ENCODE measurements around the gene PNPLA7. TPM values are rescaled to one million over a fixed set of nuclear protein-coding genes. Genes with fewer than 3 reads are reported as not detected.

The PNPLA7 gene
- polyA plus RNA-seq, 1 of the 3 experiments (the other 2 are of a cell fraction): 0.99 TPM

DNA sequence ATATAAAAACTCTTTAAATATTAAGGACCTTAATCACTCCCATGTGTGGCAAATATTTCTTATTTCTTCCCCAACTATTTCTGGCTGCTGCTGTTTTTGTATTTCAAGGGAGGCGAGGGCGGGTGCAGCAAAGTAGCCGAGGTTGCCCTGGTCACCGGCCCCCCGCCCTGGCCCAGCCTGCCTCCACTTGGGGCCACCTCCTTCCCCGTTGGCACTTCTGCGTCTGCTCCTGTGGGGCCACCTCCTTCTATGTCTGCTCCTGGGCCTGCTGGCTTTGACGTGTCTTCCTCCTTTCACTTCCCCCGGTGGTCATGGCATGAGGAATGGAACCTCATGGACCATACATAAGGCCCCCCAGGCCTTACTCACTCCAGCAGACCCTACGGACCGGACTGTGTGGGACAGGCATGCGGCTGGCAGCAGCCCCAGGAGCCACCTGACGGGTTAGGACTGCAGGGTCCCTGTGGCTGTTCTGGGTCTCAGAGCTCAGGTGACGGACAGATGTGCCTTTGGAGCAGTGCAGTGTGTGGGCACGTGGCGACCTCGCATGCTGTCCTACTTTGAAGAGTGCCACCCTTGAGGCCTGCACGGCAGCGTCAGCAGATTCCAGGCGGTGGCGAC lies 103.2 kb downstream of the PNPLA7 start:
- Histone ChIP-seq H3F3A (replicated peaks; ENCODE audit: insufficient read depth) (peaks cover 7% of the 10 kb centered on the region), H3K27ac (ENCODE audit: low read depth in 2 of 2, low read length in 1 of 2) (no peak overlapping the region), H3K4me2 (no peak overlapping the region), H3K4me1 (ENCODE audit: control insufficient read depth in 1 of 2, insufficient read depth in 2 of 2, low read depth in 1 of 2, low read length in 1 of 2) (peaks cover 0 to 7% of the 10 kb centered on the region in 2 experiments; a peak in 2 of 4 replicates), H3K79me2 (ENCODE audit: insufficient read depth) (no peaks in the 10 kb centered on the region), H2AFZ (ENCODE audit: low read depth) (no peak overlapping the region), H3K9me2 (no peaks in the 10 kb centered on the region), H3K9me3 (no peaks in the 10 kb centered on the region), H3K27me3 (ENCODE audit: insufficient read depth) (peaks cover 4% of the 10 kb centered on the region; the same call in 1 of the 2 replicates), H3K4me3 (ENCODE audit: low read depth in 2 of 2, low read length in 1 of 2) (no peak overlapping the region), H4K20me1 (ENCODE audit: insufficient read depth) (no peaks in the 10 kb centered on the region), H3K36me3 (replicated peaks in 1 of 2; ENCODE audit: control insufficient read depth in 1 of 2, insufficient read depth in 2 of 2, low read length in 1 of 2) (peaks cover 3 to 11% of the 10 kb centered on the region in 2 experiments), H3K9ac (no peak overlapping the region)
- ChIA-PET CTCF (interaction anchor here (0.7 to 7.0 kb wide), 6 partner anchors 9 to 160 kb away, joined by 4 to 53 read pairs (median 6); partner anchors contain the start of genes EXD3 and NOXA1), POLR2A (no interaction called here)
- no peak for DNase-seq
- WGBS (ENCODE audit: low lambda C conversion rate): 90% methylated on average over 18 of the region's 21 CpGs
- no peak for TF ChIP-seq ZBTB33 (IDR thresholded peaks at IDR 0.05; ENCODE audit: borderline replicate concordance, low read depth)
- TF ChIP-seq, protein P1, sequence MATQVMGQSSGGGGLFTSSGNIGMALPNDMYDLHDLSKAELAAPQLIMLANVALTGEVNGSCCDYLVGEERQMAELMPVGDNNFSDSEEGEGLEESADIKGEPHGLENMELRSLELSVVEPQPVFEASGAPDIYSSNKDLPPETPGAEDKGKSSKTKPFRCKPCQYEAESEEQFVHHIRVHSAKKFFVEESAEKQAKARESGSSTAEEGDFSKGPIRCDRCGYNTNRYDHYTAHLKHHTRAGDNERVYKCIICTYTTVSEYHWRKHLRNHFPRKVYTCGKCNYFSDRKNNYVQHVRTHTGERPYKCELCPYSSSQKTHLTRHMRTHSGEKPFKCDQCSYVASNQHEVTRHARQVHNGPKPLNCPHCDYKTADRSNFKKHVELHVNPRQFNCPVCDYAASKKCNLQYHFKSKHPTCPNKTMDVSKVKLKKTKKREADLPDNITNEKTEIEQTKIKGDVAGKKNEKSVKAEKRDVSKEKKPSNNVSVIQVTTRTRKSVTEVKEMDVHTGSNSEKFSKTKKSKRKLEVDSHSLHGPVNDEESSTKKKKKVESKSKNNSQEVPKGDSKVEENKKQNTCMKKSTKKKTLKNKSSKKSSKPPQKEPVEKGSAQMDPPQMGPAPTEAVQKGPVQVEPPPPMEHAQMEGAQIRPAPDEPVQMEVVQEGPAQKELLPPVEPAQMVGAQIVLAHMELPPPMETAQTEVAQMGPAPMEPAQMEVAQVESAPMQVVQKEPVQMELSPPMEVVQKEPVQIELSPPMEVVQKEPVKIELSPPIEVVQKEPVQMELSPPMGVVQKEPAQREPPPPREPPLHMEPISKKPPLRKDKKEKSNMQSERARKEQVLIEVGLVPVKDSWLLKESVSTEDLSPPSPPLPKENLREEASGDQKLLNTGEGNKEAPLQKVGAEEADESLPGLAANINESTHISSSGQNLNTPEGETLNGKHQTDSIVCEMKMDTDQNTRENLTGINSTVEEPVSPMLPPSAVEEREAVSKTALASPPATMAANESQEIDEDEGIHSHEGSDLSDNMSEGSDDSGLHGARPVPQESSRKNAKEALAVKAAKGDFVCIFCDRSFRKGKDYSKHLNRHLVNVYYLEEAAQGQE (IDR thresholded peaks at IDR 0.05; ENCODE audit: low read depth, low read length): no peak
- no peak for TF ChIP-seq IRF3 (IDR thresholded peaks at IDR 0.05; ENCODE audit: low read depth, low read length)

DNA sequence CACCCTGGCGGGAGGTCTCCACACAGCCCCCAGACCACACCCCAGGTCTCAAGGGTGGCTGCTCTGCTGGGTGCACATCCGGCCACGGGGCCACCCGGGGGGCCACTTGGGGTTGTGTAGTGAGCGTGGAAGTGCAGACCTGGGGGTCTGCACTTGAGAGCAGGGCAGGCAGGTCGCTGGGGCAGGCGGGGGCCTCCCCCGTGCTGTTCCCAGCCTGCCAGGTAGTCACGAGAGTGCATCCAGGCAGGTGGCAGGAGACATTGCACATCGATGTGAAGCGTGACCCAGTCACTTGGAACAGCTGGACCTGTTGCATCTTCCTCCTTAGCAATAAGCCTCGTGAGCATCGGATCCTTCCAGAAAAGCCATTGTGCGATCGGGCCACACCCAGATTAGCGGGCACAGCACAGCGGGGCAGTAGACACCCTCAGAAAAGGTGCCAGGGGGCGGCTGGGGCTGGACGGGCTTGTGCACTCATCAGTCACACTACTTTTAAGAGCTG lies 104.2 kb downstream of the PNPLA7 start:
- no peak for DNase-seq
- no peaks in the 10 kb centered on the region for H3K9me3 ChIP-seq
- no peaks in the 10 kb centered on the region for H3K9me2 ChIP-seq
- no peak overlapping the region for H3K4me3 ChIP-seq (ENCODE audit: low read depth in 2 of 2, low read length in 1 of 2)
- no peak overlapping the region for H3K9ac ChIP-seq
- CTCF ChIA-PET: interaction anchor here (0.7 to 7.0 kb wide), 25 partner anchors 9 to 239 kb away, joined by 3 to 53 read pairs (median 4); partner anchors contain the start of genes EXD3, MRPL41, NOXA1 and NRARP
- H3F3A ChIP-seq (replicated peaks; ENCODE audit: insufficient read depth): peaks cover 8% of the 10 kb centered on the region
- POLR2A ChIA-PET: interaction anchor here (0.6 kb wide), 1 partner anchor 16 kb away, joined by 3 read pairs; no protein-coding TSS in a partner anchor
- H3K27me3 ChIP-seq (ENCODE audit: insufficient read depth): peaks cover 4% of the 10 kb centered on the region; the same call in 1 of the 2 replicates
- H3K4me2 ChIP-seq: no peak overlapping the region
- 53% methylated on average over 18 of the region's 19 CpGs for WGBS (ENCODE audit: low lambda C conversion rate)
- no peak overlapping the region for H3K27ac ChIP-seq (ENCODE audit: low read depth in 2 of 2, low read length in 1 of 2)
- H3K4me1 ChIP-seq (ENCODE audit: control insufficient read depth in 1 of 2, insufficient read depth in 2 of 2, low read depth in 1 of 2, low read length in 1 of 2): peaks cover 0 to 10% of the 10 kb centered on the region in 2 experiments; a peak in 2 of 4 replicates
- no peaks in the 10 kb centered on the region for H3K79me2 ChIP-seq (ENCODE audit: insufficient read depth)
- peaks cover 3 to 11% of the 10 kb centered on the region in 2 experiments for H3K36me3 ChIP-seq (replicated peaks in 1 of 2; ENCODE audit: control insufficient read depth in 1 of 2, insufficient read depth in 2 of 2, low read length in 1 of 2)
- no peak overlapping the region for H2AFZ ChIP-seq (ENCODE audit: low read depth)
- H4K20me1 ChIP-seq (ENCODE audit: insufficient read depth): no peaks in the 10 kb centered on the region
- no peak for TF ChIP-seq FOXJ3 (CRISPR knock-in tag; IDR thresholded peaks at IDR 0.05)
- TF ChIP-seq ZBTB33 (IDR thresholded peaks at IDR 0.05; ENCODE audit: borderline replicate concordance, low read depth): no peak
- no peak for TF ChIP-seq FOSL2 (IDR thresholded peaks at IDR 0.05; ENCODE audit: borderline replicate concordance, low read depth)
- TF ChIP-seq PBX3 (IDR thresholded peaks at IDR 0.05): no peak
- no peak for TF ChIP-seq JUND (IDR thresholded peaks at IDR 0.05)
- no peak for TF ChIP-seq TEAD4 (IDR thresholded peaks at IDR 0.05; ENCODE audit: borderline replicate concordance, insufficient read depth)
- TF ChIP-seq MEF2A (IDR thresholded peaks at IDR 0.05; ENCODE audit: borderline replicate concordance, low read depth): no peak
- no peak for TF ChIP-seq CTCF (IDR thresholded peaks at IDR 0.05)

All from SK-N-SH (cell line).